K562 (cell line): ENCODE measurements around the gene DIP2B. TPM values are rescaled to one million over a fixed set of nuclear protein-coding genes. Genes with fewer than 3 reads are reported as not detected.

Experiments used
- CBX8 ChIP-seq: fragments of 200-600 bp; sonication (generic); IDR thresholded peaks from 2 replicates; pipeline ENCODE4 v1.6.1; 2012; ENCODE audit warnings: borderline replicate concordance, mixed run types, low read depth, mild to moderate bottlenecking, moderate library complexity, mixed read lengths, low read length, control low read depth, inconsistent platforms; ENCODE audit not compliant: poor library complexity, severe bottlenecking; ENCODE audit errors: extremely low read depth
- CHCHD3 ChIP-seq: fragments of 250-450 bp; sonication (Bioruptor Pico); IDR thresholded peaks from 2 replicates; pipeline ENCODE4 v2.1.2; 2022; ENCODE audit warnings: mild to moderate bottlenecking
- COPS2 ChIP-seq: fragments of 450-650 bp; conservative IDR thresholded peaks from 2 replicates; pipeline ENCODE4 v1.6.1; 2016; ENCODE audit warnings: mild to moderate bottlenecking, moderate library complexity
- EP300 ChIP-seq: IDR thresholded peaks from 2 replicates; pipeline ENCODE4 v1.6.1; 2012; ENCODE audit warnings: low read length, improper control_type of control experiment
- EWSR1 ChIP-seq: fragments of 450-650 bp; IDR thresholded peaks from 2 replicates; pipeline ENCODE4 v1.6.1; 2018; ENCODE audit warnings: borderline replicate concordance, mild to moderate bottlenecking, low read depth, moderate library complexity; ENCODE audit not compliant: partially characterized antibody
- FOXP1 ChIP-seq: sonication (generic); formaldehyde crosslinking; IDR thresholded peaks from 2 replicates; pipeline ENCODE4 v1.8.0; 2022; ENCODE audit warnings: mild to moderate bottlenecking, missing genetic modification reagents
- HOXB6 ChIP-seq: fragments of 250-450 bp; sonication (Bioruptor Pico); IDR thresholded peaks from 2 replicates; pipeline ENCODE4 v1.5.1; 2022; ENCODE audit warnings: mild to moderate bottlenecking, borderline replicate concordance
- L3MBTL2 ChIP-seq: fragments of 450-650 bp; IDR thresholded peaks from 2 replicates; pipeline ENCODE4 v1.6.1; 2016; ENCODE audit warnings: mild to moderate bottlenecking, moderate library complexity
- LCOR ChIP-seq: sonication (generic); formaldehyde crosslinking; IDR thresholded peaks from 2 replicates; pipeline ENCODE4 v1.8.0; 2022; ENCODE audit warnings: mild to moderate bottlenecking, missing genetic modification reagents
- MED1 ChIP-seq: sonication (generic); formaldehyde crosslinking; IDR thresholded peaks from 2 replicates; pipeline ENCODE4 v1.8.1; 2023; ENCODE audit warnings: missing genetic modification reagents, borderline replicate concordance
- NELFE ChIP-seq: IDR thresholded peaks from 2 replicates; pipeline ENCODE4 v1.6.1; 2011; ENCODE audit warnings: mild to moderate bottlenecking; ENCODE audit not compliant: insufficient read depth, insufficient read length
- PPARD ChIP-seq: fragments of 250-450 bp; sonication (Bioruptor Pico); IDR thresholded peaks from 2 replicates; pipeline ENCODE4 v1.8.0; 2022; ENCODE audit warnings: inconsistent platforms, mild to moderate bottlenecking, moderate library complexity
- ZBTB7A ChIP-seq: IDR thresholded peaks from 2 replicates; pipeline ENCODE4 v1.6.1; 2011; ENCODE audit warnings: low read depth, mild to moderate bottlenecking, low read length, moderate library complexity, borderline replicate concordance; ENCODE audit not compliant: control insufficient read depth
- ZKSCAN1 ChIP-seq: fragments of 150-350 bp; IDR thresholded peaks from 2 replicates; pipeline ENCODE4 v1.6.1; 2016; ENCODE audit warnings: low read depth, low read length
- ZNF561 ChIP-seq: fragments of 450-650 bp; formaldehyde crosslinking; conservative IDR thresholded peaks from 2 replicates; pipeline ENCODE4 v1.4.0; 2020; ENCODE audit warnings: mild to moderate bottlenecking, moderate library complexity
- ZNF75A ChIP-seq: fragments of 450-650 bp; formaldehyde crosslinking; IDR thresholded peaks from 2 replicates; pipeline ENCODE4 v1.4.0; 2020; ENCODE audit warnings: mild to moderate bottlenecking
- polyA plus RNA-seq, 8 experiments: library from polyadenylated mRNA; depleted of rRNA in 4 of 8; stranded (reverse) in 5 of 8; unstranded in 3 of 8; fragments of >200 nt; fragmentation: Nextera tagmentation in 2 of 8; fragmentation: Illumina TruSeq in 1 of 8; extraction: Ambion mirVana in 2 of 8; extraction: Trizol in 1 of 8; gene quantifications; 2 replicates each; pipeline versions ENCODE4 v1.2.1 to v1.2.3, GENCODE V29; 2011 to 2014; ENCODE audit warnings: inconsistent platforms in 1 of 8, missing spikeins in 1 of 8
- total RNA-seq, 7 experiments: library from RNA; depleted of rRNA in 6 of 7; stranded (reverse); fragments of >200 nt in 6 of 7; fragmentation: Illumina TruSeq in 2 of 7; extraction: Trizol in 2 of 7; gene quantifications; 2 replicates each; pipeline versions ENCODE4 v1.2.1 to v1.2.3, GENCODE V29; 2011 to 2021; ENCODE audit warnings: low replicate concordance in 1 of 7
- TF ChIP-seq, protein P1 (sequence below): fragments of 250-450 bp; sonication (Bioruptor Pico); IDR thresholded peaks from 2 replicates; pipeline ENCODE4 v1.8.0; 2022; ENCODE audit warnings: moderate library complexity, mild to moderate bottlenecking, inconsistent platforms
- TF ChIP-seq, protein P2 (sequence below): fragments of 250-450 bp; sonication (Bioruptor Pico); IDR thresholded peaks from 2 replicates; pipeline ENCODE4 v1.5.0; 2020; ENCODE audit warnings: mild to moderate bottlenecking
- TF ChIP-seq, protein P3 (sequence below): fragments of 250-450 bp; sonication (Bioruptor Pico); IDR thresholded peaks from 2 replicates; pipeline ENCODE4 v1.8.0; 2021; ENCODE audit warnings: borderline replicate concordance, mild to moderate bottlenecking, moderate library complexity; ENCODE audit not compliant: poor library complexity, severe bottlenecking
- TF ChIP-seq, protein P4 (sequence below): sonication (generic); formaldehyde crosslinking; IDR thresholded peaks from 2 replicates; pipeline ENCODE4 v1.5.0; 2020; ENCODE audit warnings: missing genetic modification reagents
- TF ChIP-seq, protein P5 (sequence below): fragments of 250-450 bp; sonication (Bioruptor Pico); IDR thresholded peaks from 2 replicates; pipeline ENCODE4 v1.9.0; 2021; ENCODE audit warnings: mild to moderate bottlenecking, inconsistent platforms

The DIP2B gene
- total and polyA plus RNA-seq, 9 of the 15 experiments (the other 6 are each of a cell fraction or from before 2014, with no cell fraction given): 4.6 to 26.1 (median 18.8) TPM

DNA sequence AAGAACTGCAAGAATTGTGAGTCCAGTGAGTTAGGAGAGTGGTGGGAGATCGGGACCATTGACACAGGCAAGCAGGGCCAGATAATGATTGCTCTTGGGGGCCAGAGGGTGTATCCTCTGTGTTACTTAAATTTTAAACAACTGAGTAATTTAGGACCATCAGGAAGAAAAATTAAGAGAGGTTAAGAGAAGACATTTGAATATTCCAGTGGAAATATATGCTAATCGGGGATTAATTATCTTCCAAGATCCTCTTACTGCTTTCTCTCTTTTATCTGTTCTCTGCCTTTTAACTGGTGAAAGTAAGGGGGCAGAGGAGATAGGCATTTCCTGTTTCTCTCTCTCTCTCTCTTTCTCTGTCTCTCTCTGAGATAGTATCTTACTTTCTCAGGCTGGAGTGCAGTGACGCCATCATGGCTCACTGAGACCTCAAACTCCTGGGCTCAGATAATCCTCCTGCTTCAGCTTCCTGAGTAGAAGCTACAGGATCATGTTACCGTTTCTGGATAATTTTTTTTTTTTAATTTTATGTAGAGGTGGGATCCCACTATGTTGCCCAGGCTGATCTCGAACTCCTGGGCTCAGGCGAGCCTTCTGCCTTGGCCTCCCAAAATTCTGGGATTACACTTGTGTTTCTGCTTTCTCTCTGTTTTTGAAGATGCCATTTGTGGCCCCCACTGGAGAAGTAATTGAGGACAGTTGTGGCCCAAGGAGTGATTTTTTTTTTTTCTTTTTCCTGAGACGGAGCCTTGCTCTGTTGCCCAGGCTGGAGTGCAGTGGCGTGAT is 85.1 kb downstream of the DIP2B start (continued):
- no peak for TF ChIP-seq ZKSCAN1
- no peak for TF ChIP-seq CHCHD3 (CRISPR knock-in tag)
- TF ChIP-seq L3MBTL2: peak; percentile 25; the same call in 1 of the 2 replicates
- no peak for TF ChIP-seq COPS2
- no peak for TF ChIP-seq NELFE
- TF ChIP-seq CBX8: no peak
- TF ChIP-seq, protein P1, sequence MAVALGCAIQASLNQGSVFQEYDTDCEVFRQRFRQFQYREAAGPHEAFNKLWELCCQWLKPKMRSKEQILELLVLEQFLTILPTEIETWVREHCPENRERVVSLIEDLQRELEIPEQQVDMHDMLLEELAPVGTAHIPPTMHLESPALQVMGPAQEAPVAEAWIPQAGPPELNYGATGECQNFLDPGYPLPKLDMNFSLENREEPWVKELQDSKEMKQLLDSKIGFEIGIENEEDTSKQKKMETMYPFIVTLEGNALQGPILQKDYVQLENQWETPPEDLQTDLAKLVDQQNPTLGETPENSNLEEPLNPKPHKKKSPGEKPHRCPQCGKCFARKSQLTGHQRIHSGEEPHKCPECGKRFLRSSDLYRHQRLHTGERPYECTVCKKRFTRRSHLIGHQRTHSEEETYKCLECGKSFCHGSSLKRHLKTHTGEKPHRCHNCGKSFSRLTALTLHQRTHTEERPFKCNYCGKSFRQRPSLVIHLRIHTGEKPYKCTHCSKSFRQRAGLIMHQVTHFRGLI (CRISPR knock-in tag): no peak
- TF ChIP-seq, protein P2, sequence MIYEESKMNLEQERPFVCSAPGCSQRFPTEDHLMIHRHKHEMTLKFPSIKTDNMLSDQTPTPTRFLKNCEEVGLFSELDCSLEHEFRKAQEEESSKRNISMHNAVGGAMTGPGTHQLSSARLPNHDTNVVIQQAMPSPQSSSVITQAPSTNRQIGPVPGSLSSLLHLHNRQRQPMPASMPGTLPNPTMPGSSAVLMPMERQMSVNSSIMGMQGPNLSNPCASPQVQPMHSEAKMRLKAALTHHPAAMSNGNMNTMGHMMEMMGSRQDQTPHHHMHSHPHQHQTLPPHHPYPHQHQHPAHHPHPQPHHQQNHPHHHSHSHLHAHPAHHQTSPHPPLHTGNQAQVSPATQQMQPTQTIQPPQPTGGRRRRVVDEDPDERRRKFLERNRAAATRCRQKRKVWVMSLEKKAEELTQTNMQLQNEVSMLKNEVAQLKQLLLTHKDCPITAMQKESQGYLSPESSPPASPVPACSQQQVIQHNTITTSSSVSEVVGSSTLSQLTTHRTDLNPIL (CRISPR knock-in tag): no peak
- TF ChIP-seq, protein P3, sequence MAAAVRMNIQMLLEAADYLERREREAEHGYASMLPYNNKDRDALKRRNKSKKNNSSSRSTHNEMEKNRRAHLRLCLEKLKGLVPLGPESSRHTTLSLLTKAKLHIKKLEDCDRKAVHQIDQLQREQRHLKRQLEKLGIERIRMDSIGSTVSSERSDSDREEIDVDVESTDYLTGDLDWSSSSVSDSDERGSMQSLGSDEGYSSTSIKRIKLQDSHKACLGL (CRISPR knock-in tag): no peak
- no peak for TF ChIP-seq ZNF75A (CRISPR knock-in tag)
- TF ChIP-seq MED1 (CRISPR knock-in tag): no peak
- no peak for TF ChIP-seq PPARD (CRISPR knock-in tag)
- TF ChIP-seq FOXP1 (CRISPR knock-in tag): no peak
- TF ChIP-seq EP300: peak; percentile 92
- TF ChIP-seq, protein P4, sequence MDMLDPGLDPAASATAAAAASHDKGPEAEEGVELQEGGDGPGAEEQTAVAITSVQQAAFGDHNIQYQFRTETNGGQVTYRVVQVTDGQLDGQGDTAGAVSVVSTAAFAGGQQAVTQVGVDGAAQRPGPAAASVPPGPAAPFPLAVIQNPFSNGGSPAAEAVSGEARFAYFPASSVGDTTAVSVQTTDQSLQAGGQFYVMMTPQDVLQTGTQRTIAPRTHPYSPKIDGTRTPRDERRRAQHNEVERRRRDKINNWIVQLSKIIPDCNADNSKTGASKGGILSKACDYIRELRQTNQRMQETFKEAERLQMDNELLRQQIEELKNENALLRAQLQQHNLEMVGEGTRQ: no peak
- no peak for TF ChIP-seq ZNF561 (CRISPR knock-in tag)
- TF ChIP-seq LCOR (CRISPR knock-in tag): no peak
- TF ChIP-seq HOXB6: no peak
- no peak for TF ChIP-seq EWSR1
- TF ChIP-seq, protein P5, sequence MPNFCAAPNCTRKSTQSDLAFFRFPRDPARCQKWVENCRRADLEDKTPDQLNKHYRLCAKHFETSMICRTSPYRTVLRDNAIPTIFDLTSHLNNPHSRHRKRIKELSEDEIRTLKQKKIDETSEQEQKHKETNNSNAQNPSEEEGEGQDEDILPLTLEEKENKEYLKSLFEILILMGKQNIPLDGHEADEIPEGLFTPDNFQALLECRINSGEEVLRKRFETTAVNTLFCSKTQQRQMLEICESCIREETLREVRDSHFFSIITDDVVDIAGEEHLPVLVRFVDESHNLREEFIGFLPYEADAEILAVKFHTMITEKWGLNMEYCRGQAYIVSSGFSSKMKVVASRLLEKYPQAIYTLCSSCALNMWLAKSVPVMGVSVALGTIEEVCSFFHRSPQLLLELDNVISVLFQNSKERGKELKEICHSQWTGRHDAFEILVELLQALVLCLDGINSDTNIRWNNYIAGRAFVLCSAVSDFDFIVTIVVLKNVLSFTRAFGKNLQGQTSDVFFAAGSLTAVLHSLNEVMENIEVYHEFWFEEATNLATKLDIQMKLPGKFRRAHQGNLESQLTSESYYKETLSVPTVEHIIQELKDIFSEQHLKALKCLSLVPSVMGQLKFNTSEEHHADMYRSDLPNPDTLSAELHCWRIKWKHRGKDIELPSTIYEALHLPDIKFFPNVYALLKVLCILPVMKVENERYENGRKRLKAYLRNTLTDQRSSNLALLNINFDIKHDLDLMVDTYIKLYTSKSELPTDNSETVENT (CRISPR knock-in tag): no peak
- TF ChIP-seq ZBTB7A: peak; percentile 36; the same call in 1 of the 2 replicates
